ENCODE results near the gene DNAH5. TPM values are rescaled to one million over a fixed set of nuclear protein-coding genes. Genes with fewer than 3 reads are reported as not detected.

Gene DNAH5
- total RNA-seq, 4 donors from 2014 or later: 0.19 to 0.91 (median 0.22) TPM; not detected in 1

- intact Hi-C loops (cut with DNase I): no loop called here
- WGBS, 2 donors: 46 to 55% methylated on average over 9 of the region's 9 CpGs
- no peak for DNase-seq
- no peak overlapping the region for H3K4me3 ChIP-seq
- no peak for TF ChIP-seq POLR2A (IDR thresholded peaks at IDR 0.05)
- no peak for TF ChIP-seq CTCF (IDR thresholded peaks at IDR 0.05)
- peaks cover 0 to 5% (median 0%) of the 10 kb centered on the region in 3 donors for H3K9me3 ChIP-seq
- no peaks in the 10 kb centered on the region for H3K27me3 ChIP-seq
- H3K27ac ChIP-seq: no peak overlapping the region
- no peaks in the 10 kb centered on the region for H3K4me1 ChIP-seq
- H3K36me3 ChIP-seq: no peaks in the 10 kb centered on the region
Observed at GRCh38 chr5:13830536-13830935, 114.0 kb downstream of the DNAH5 start.

GRCh38 chr5:13821366-13821765 lies 123.1 kb downstream of the DNAH5 start:
- 78 to 86% methylated on average over 2 of the region's 2 CpGs for WGBS, 2 donors
- no peaks in the 10 kb centered on the region for H3K36me3 ChIP-seq
- DNase-seq: no peak
- TF ChIP-seq CTCF (IDR thresholded peaks at IDR 0.05) (no peak), POLR2A (IDR thresholded peaks at IDR 0.05) (no peak)
- no peaks in the 10 kb centered on the region for H3K9me3 ChIP-seq
- intact Hi-C loops (cut with DNase I): no loop called here
- no peak overlapping the region for H3K4me3 ChIP-seq
- H3K4me1 ChIP-seq: no peaks in the 10 kb centered on the region
- H3K27me3 ChIP-seq: no peaks in the 10 kb centered on the region
- H3K27ac ChIP-seq: no peak overlapping the region

GRCh38 chr5:13816126-13816525 lies 128.4 kb downstream of the DNAH5 start:
- Histone ChIP-seq H3K36me3 (no peaks in the 10 kb centered on the region), H3K27me3 (no peaks in the 10 kb centered on the region), H3K27ac (no peak overlapping the region), H3K4me3 (no peak overlapping the region), H3K4me1 (no peaks in the 10 kb centered on the region), H3K9me3 (no peaks in the 10 kb centered on the region)
- intact Hi-C loops (cut with DNase I): no loop called here
- WGBS, 2 donors: 58 to 61% methylated on average over 2 of the region's 2 CpGs
- no peak for DNase-seq
- TF ChIP-seq POLR2A (IDR thresholded peaks at IDR 0.05) (no peak), CTCF (IDR thresholded peaks at IDR 0.05) (no peak)

DNA sequence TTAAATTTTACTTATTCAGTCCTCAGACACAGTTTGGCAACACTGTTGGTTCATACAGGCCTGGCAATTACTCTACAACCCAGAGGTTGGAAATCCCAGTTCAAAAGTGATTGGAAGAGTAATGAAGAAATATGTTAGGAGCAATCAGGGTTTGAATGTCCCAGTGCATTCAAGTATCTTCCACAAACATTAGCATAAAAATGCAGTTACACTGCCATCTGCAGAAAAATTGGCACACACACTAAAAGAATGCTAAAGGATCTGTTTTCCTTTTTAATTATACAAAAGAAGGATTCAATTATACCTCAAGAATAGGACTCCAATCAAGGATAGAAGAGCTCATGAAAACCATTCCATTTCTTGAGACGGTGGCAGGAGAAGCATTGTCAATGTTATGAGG lies 130.2 kb downstream of the DNAH5 start:
- TF ChIP-seq CTCF (IDR thresholded peaks at IDR 0.05) (no peak), POLR2A (IDR thresholded peaks at IDR 0.05) (no peak)
- DNase-seq: no peak
- intact Hi-C loops (cut with DNase I): no loop called here
- no peak overlapping the region for H3K27ac ChIP-seq
- no peaks in the 10 kb centered on the region for H3K9me3 ChIP-seq
- no peaks in the 10 kb centered on the region for H3K4me1 ChIP-seq
- H3K27me3 ChIP-seq: no peaks in the 10 kb centered on the region
- WGBS, 2 donors: 68 to 89% methylated on average over 1 of the region's 1 CpG
- no peaks in the 10 kb centered on the region for H3K36me3 ChIP-seq
- no peak overlapping the region for H3K4me3 ChIP-seq

DNA sequence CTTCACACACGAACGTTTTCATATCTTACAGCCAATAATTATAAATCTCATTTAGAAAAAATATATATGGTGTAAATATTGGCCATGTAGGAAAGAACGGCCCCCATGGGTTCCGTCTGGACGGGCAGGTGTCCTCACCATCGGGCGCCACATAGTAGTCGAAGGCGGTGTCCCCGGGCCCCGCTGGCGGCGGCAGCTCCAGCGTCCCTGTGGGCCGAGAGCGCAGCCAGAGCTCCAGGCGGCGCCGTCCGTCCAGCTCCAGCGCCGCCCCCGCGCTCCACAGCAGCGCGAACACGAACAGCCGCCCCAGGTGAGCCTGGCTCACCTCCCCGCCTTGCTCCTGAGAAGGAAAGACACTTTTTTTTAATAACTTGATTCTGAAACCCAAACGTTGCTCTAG lies 134.6 kb downstream of the DNAH5 start:
- Histone ChIP-seq H3K27ac (no peak overlapping the region), H3K9me3 (no peaks in the 10 kb centered on the region), H3K4me1 (no peaks in the 10 kb centered on the region), H3K36me3 (no peaks in the 10 kb centered on the region), H3K4me3 (no peak overlapping the region), H3K27me3 (no peaks in the 10 kb centered on the region)
- DNase-seq: no peak
- WGBS, 2 donors: 52 to 65% methylated on average over 24 to 30 of the region's 30 CpGs
- TF ChIP-seq POLR2A (IDR thresholded peaks at IDR 0.05) (no peak), CTCF (IDR thresholded peaks at IDR 0.05) (no peak)
- intact Hi-C loops (cut with DNase I): no loop called here

Data from esophagus squamous epithelium (tissue), 5 donors.